ENCODE results near the gene CDCA8.

Gene CDCA8

GRCh38 chr1:37752583-37753471 lies 60.5 kb downstream of the CDCA8 start:
- no peak overlapping the region for H2AFZ ChIP-seq (ENCODE audit: low read depth, low read length)
- no peaks in the 10 kb centered on the region for H4K20me1 ChIP-seq (ENCODE audit: insufficient read depth, low read length)
- no peaks in the 10 kb centered on the region for H3K79me2 ChIP-seq (ENCODE audit: low read length)
- H3K9me3 ChIP-seq (ENCODE audit: insufficient read depth, low read length) = no peaks in the 10 kb centered on the region
- TF ChIP-seq CTCF (IDR thresholded peaks at IDR 0.05; ENCODE audit: low read depth, low read length) (no peak), EZH2phosphoT487 (IDR thresholded peaks at IDR 0.05; ENCODE audit: low read depth) (no peak)
- H3K9ac ChIP-seq (ENCODE audit: low read length) = no peak overlapping the region
- 0 out of 2 replicates have a peak, but pooled peaks cover 3% of the 10 kb centered on the region for H3K27me3 ChIP-seq (ENCODE audit: low read depth, low read length)
- H3K4me1 ChIP-seq (ENCODE audit: low read length) = peaks cover 3% of the 10 kb centered on the region; the same call in 1 of the 2 replicates
- H3K36me3 ChIP-seq (replicated peaks; ENCODE audit: low read depth, low read length) = no peaks in the 10 kb centered on the region
- H3K27ac ChIP-seq (ENCODE audit: low read length) = no peak overlapping the region
- H3K4me3 ChIP-seq (ENCODE audit: low read length) = peak overlapping the region; percentile 66
- H3K4me2 ChIP-seq (ENCODE audit: low read length) = peak overlapping the region; percentile 63

GRCh38 chr1:37753473-37754321 lies 61.4 kb downstream of the CDCA8 start:
- H3K9me3 ChIP-seq (ENCODE audit: insufficient read depth, low read length) = no peaks in the 10 kb centered on the region
- no peaks in the 10 kb centered on the region for H3K79me2 ChIP-seq (ENCODE audit: low read length)
- H2AFZ ChIP-seq (ENCODE audit: low read depth, low read length) = no peak overlapping the region
- peak overlapping the region; percentile 30; the same call in 1 of the 2 replicates for H3K4me2 ChIP-seq (ENCODE audit: low read length)
- peaks cover 3% of the 10 kb centered on the region; the same call in 1 of the 2 replicates for H3K4me1 ChIP-seq (ENCODE audit: low read length)
- 0 out of 2 replicates have a peak, but pooled peaks cover 3% of the 10 kb centered on the region for H3K27me3 ChIP-seq (ENCODE audit: low read depth, low read length)
- no peaks in the 10 kb centered on the region for H3K36me3 ChIP-seq (replicated peaks; ENCODE audit: low read depth, low read length)
- H3K4me3 ChIP-seq (ENCODE audit: low read length) = peak overlapping the region; percentile 66
- no peak overlapping the region for H3K27ac ChIP-seq (ENCODE audit: low read length)
- no peak overlapping the region for H3K9ac ChIP-seq (ENCODE audit: low read length)
- H4K20me1 ChIP-seq (ENCODE audit: insufficient read depth, low read length) = no peaks in the 10 kb centered on the region
- TF ChIP-seq CTCF (IDR thresholded peaks at IDR 0.05; ENCODE audit: low read depth, low read length) (no peak), EZH2phosphoT487 (IDR thresholded peaks at IDR 0.05; ENCODE audit: low read depth) (no peak)

GRCh38 chr1:37755290-37755689 lies 63.0 kb downstream of the CDCA8 start:
- Histone ChIP-seq H3K27ac (ENCODE audit: low read length) (no peak overlapping the region), H3K27me3 (ENCODE audit: low read depth, low read length) (0 out of 2 replicates have a peak, but pooled peaks cover 3% of the 10 kb centered on the region), H3K4me3 (ENCODE audit: low read length) (no peak overlapping the region), H4K20me1 (ENCODE audit: insufficient read depth, low read length) (no peaks in the 10 kb centered on the region), H3K36me3 (replicated peaks; ENCODE audit: low read depth, low read length) (no peaks in the 10 kb centered on the region), H3K9me3 (ENCODE audit: insufficient read depth, low read length) (no peaks in the 10 kb centered on the region), H2AFZ (ENCODE audit: low read depth, low read length) (no peak overlapping the region), H3K79me2 (ENCODE audit: low read length) (no peaks in the 10 kb centered on the region), H3K4me1 (ENCODE audit: low read length) (peaks cover 3% of the 10 kb centered on the region; the same call in 1 of the 2 replicates), H3K4me2 (ENCODE audit: low read length) (no peak overlapping the region), H3K9ac (ENCODE audit: low read length) (no peak overlapping the region)
- TF ChIP-seq EZH2phosphoT487 (IDR thresholded peaks at IDR 0.05; ENCODE audit: low read depth) (no peak), CTCF (IDR thresholded peaks at IDR 0.05; ENCODE audit: low read depth, low read length) (no peak)

Measured in OCI-LY3 (cell line).